ENCODE data around the gene PLS3.
A peak's percentile ranks its signal among the peaks of the same experiment; 100 is the strongest.
"Not testable (repeated sequence)": the region's sequence is repeated elsewhere in the genome, so short reads cannot be mapped to it uniquely, and the experiment has no call there.

PLS3 gene

GRCh38 chrX:115616943-115617563 lies 56.1 kb downstream of the PLS3 start:
- no peak for DNase-seq

GRCh38 chrX:115622534-115622933 lies 61.6 kb downstream of the PLS3 start:
- no peak for DNase-seq

GRCh38 chrX:115624916-115625315 lies 63.9 kb downstream of the PLS3 start:
- DNase-seq: no peak

- DNase-seq: no peak
These were observed 64.8 kb downstream of the PLS3 start for GRCh38 chrX:115625572-115626301.

- DNase-seq: no peak
These were observed 69.2 kb downstream of the PLS3 start for GRCh38 chrX:115630204-115630603.

GRCh38 chrX:115632455-115632854 lies 71.5 kb downstream of the PLS3 start:
- no peak for DNase-seq

- not testable (repeated sequence) for DNase-seq
These were observed 72.4 kb downstream of the PLS3 start for GRCh38 chrX:115633397-115633796.

- no peak for DNase-seq
These were observed 78.4 kb downstream of the PLS3 start for GRCh38 chrX:115639334-115639880.

GRCh38 chrX:115642311-115642710 lies 81.3 kb downstream of the PLS3 start:
- DNase-seq: no peak

- peak in 1 of 2 experiments; percentile 28 for DNase-seq
These were observed 82.0 kb downstream of the PLS3 start for GRCh38 chrX:115642895-115643530.

- not testable (repeated sequence) for DNase-seq
These were observed 83.4 kb downstream of the PLS3 start for GRCh38 chrX:115644397-115644796.

GRCh38 chrX:115649461-115650063 lies 88.6 kb downstream of the PLS3 start:
- DNase-seq: no peak

GRCh38 chrX:115650449-115650848 lies 89.5 kb downstream of the PLS3 start:
- no peak for DNase-seq

GRCh38 chrX:115650916-115651315 lies 89.9 kb downstream of the PLS3 start:
- peak in 1 of 2 experiments; percentile 3 for DNase-seq

GRCh38 chrX:115652221-115652620 lies 91.2 kb downstream of the PLS3 start:
- no peak for DNase-seq

GRCh38 chrX:115665122-115665521 lies 104.1 kb downstream of the PLS3 start:
- no peak for DNase-seq

- no peak for DNase-seq
These were observed 118.5 kb downstream of the PLS3 start for GRCh38 chrX:115679460-115679859.

GRCh38 chrX:115687595-115687994 lies 126.6 kb downstream of the PLS3 start:
- no peak for DNase-seq

GRCh38 chrX:115689931-115690330 lies 129.0 kb downstream of the PLS3 start:
- DNase-seq: no peak

- DNase-seq: peak; percentile 9 to 38
These were observed 129.7 kb downstream of the PLS3 start for GRCh38 chrX:115690511-115691216.

GRCh38 chrX:115693476-115693875 lies 132.5 kb downstream of the PLS3 start:
- no peak for DNase-seq

GRCh38 chrX:115694028-115694427 lies 133.1 kb downstream of the PLS3 start:
- DNase-seq: no peak

GRCh38 chrX:115696039-115696438 lies 135.1 kb downstream of the PLS3 start:
- DNase-seq: no peak

All from NCI-H187 (cell line).